BLaER1 treated with 17β-estradiol and CSF1 and Interleukin-3, amounts not matched to agents 10 nM and 100 nM (cell line): ENCODE measurements around the gene ITGAV.

Source experiments
- H3K27ac ChIP-seq, 11 experiments: shearing (Covaris generic); formaldehyde crosslinking; 2 replicates each; pipeline ENCODE4 v1.8.1; 2022
- H3K27me3 ChIP-seq, 11 experiments: shearing (Covaris generic); formaldehyde crosslinking; 2 replicates each; pipeline ENCODE4 v1.8.1; 2022
- H3K36me3 ChIP-seq, 11 experiments: shearing (Covaris generic); formaldehyde crosslinking; 2 replicates each; pipeline ENCODE4 v1.8.1; 2022
- H3K4me1 ChIP-seq, 10 experiments: shearing (Covaris generic); formaldehyde crosslinking; 2 replicates each; pipeline ENCODE4 v1.8.1; 2022
- H3K4me2 ChIP-seq, 11 experiments: shearing (Covaris generic); formaldehyde crosslinking; 2 replicates each; pipeline ENCODE4 v1.8.1; 2022
- H3K4me3 ChIP-seq, 10 experiments: shearing (Covaris generic); formaldehyde crosslinking; 2 replicates each; pipeline ENCODE4 v1.8.1; 2022
- H3K9ac ChIP-seq, 11 experiments: shearing (Covaris generic); formaldehyde crosslinking; 2 replicates each; pipeline ENCODE4 v1.8.1; 2022
- H3K9me3 ChIP-seq, 11 experiments: shearing (Covaris generic); formaldehyde crosslinking; replicated peaks in 1 of 11; 2 replicates each; pipeline ENCODE4 v1.8.1; 2022
- H4K20me1 ChIP-seq, 11 experiments: shearing (Covaris generic); formaldehyde crosslinking; 2 replicates each; pipeline ENCODE4 v1.8.1; 2022
- Cebpa-rat ChIP-seq, 11 experiments: shearing (Covaris generic); IDR thresholded peaks; 2 replicates each; pipeline ENCODE4 v1.8.1; 2022

ITGAV gene

GRCh38 chr2:186664385-186665043 is 74.7 kb downstream of the ITGAV start:
- Histone ChIP-seq H3K27me3 (no peaks in the 10 kb centered on the region), H3K4me2 (no peak overlapping the region), H4K20me1 (no peaks in the 10 kb centered on the region), H3K36me3 (peaks cover 52 to 85% (median 61%) of the 10 kb centered on the region in 11 experiments), H3K9ac (no peak overlapping the region), H3K27ac (no peak overlapping the region), H3K9me3 (no peaks in the 10 kb centered on the region), H3K4me3 (no peak overlapping the region), H3K4me1 (no peaks in the 10 kb centered on the region)
- no peak for TF ChIP-seq Cebpa-rat (IDR thresholded peaks at IDR 0.05)

GRCh38 chr2:186669146-186669545 is 79.3 kb downstream of the ITGAV start:
- H3K36me3 ChIP-seq, result peaks cover 81 to 100% (median 90%) of the 10 kb centered on the region in 11 experiments
- H4K20me1 ChIP-seq, result no peaks in the 10 kb centered on the region
- no peaks in the 10 kb centered on the region for H3K27me3 ChIP-seq
- H3K4me3 ChIP-seq, result no peak overlapping the region
- no peak for TF ChIP-seq Cebpa-rat (IDR thresholded peaks at IDR 0.05)
- H3K9ac ChIP-seq, result no peak overlapping the region
- H3K4me1 ChIP-seq, result no peaks in the 10 kb centered on the region
- H3K4me2 ChIP-seq, result no peak overlapping the region
- no peak overlapping the region for H3K27ac ChIP-seq
- peaks cover 24 to 37% (median 30%) of the 10 kb centered on the region in 11 experiments for H3K9me3 ChIP-seq

GRCh38 chr2:186670831-186671230 is 81.0 kb downstream of the ITGAV start:
- no peaks in the 10 kb centered on the region for H4K20me1 ChIP-seq
- no peak for TF ChIP-seq Cebpa-rat (IDR thresholded peaks at IDR 0.05)
- H3K4me1 ChIP-seq, result no peaks in the 10 kb centered on the region
- no peak overlapping the region for H3K9ac ChIP-seq
- peaks cover 24 to 37% (median 30%) of the 10 kb centered on the region in 11 experiments for H3K9me3 ChIP-seq
- H3K27me3 ChIP-seq, result no peaks in the 10 kb centered on the region
- no peak overlapping the region for H3K4me2 ChIP-seq
- H3K27ac ChIP-seq, result no peak overlapping the region
- peaks cover 83 to 100% (median 90%) of the 10 kb centered on the region in 11 experiments for H3K36me3 ChIP-seq
- H3K4me3 ChIP-seq, result no peak overlapping the region

- no peak overlapping the region for H3K9ac ChIP-seq
- no peaks in the 10 kb centered on the region for H3K27me3 ChIP-seq
- no peaks in the 10 kb centered on the region for H3K4me1 ChIP-seq
- H3K4me2 ChIP-seq, result no peak overlapping the region
- no peak overlapping the region for H3K27ac ChIP-seq
- H4K20me1 ChIP-seq, result no peaks in the 10 kb centered on the region
- no peak overlapping the region for H3K4me3 ChIP-seq
- H3K36me3 ChIP-seq, result peaks cover 66 to 86% (median 72%) of the 10 kb centered on the region in 11 experiments
- TF ChIP-seq Cebpa-rat (IDR thresholded peaks at IDR 0.05), result no peak
- H3K9me3 ChIP-seq, result peaks cover 24 to 36% (median 30%) of the 10 kb centered on the region in 11 experiments
Observed at GRCh38 chr2:186675380-186675779, 85.5 kb downstream of the ITGAV start.

- Histone ChIP-seq H3K27ac (no peak overlapping the region), H3K9me3 (peaks cover 26 to 48% (median 35%) of the 10 kb centered on the region in 11 experiments), H3K4me2 (no peak overlapping the region), H3K27me3 (no peaks in the 10 kb centered on the region), H3K9ac (no peak overlapping the region), H3K4me1 (no peaks in the 10 kb centered on the region), H4K20me1 (no peaks in the 10 kb centered on the region), H3K36me3 (peaks cover 0 to 27% (median 5%) of the 10 kb centered on the region in 11 experiments; a peak in 9 of 22 replicates), H3K4me3 (no peak overlapping the region)
- TF ChIP-seq Cebpa-rat (IDR thresholded peaks at IDR 0.05), result 0 out of 22 replicates have a peak, but pooled peaks of 1 of the 11 experiments have one; percentile 16
Observed at GRCh38 chr2:186683341-186683740, 93.5 kb downstream of the ITGAV start.

GRCh38 chr2:186687807-186688211 is 98.0 kb downstream of the ITGAV start:
- peak overlapping the region in 6 of 11 experiments; percentile 34 to 58 (median 46); a peak in 10 of 22 replicates for H3K27ac ChIP-seq
- no peak overlapping the region for H3K9ac ChIP-seq
- no peak overlapping the region for H3K4me2 ChIP-seq
- H3K36me3 ChIP-seq, result no peaks in the 10 kb centered on the region; a peak in 1 of 22 replicates
- H3K9me3 ChIP-seq, result peaks cover 35 to 63% (median 50%) of the 10 kb centered on the region in 11 experiments
- no peak overlapping the region for H3K4me3 ChIP-seq
- H3K4me1 ChIP-seq, result peaks cover 0 to 13% (median 3%) of the 10 kb centered on the region in 10 experiments; a peak in 2 of 20 replicates
- TF ChIP-seq Cebpa-rat (IDR thresholded peaks at IDR 0.05), result peak in 1 of 11 experiments; percentile 49; a peak in 1 of 22 replicates
- no peaks in the 10 kb centered on the region for H3K27me3 ChIP-seq
- H4K20me1 ChIP-seq, result no peaks in the 10 kb centered on the region

GRCh38 chr2:186688813-186689212 is 99.0 kb downstream of the ITGAV start:
- TF ChIP-seq Cebpa-rat (IDR thresholded peaks at IDR 0.05), result no peak
- peaks cover 0 to 3% (median 0%) of the 10 kb centered on the region in 11 experiments; a peak in 1 of 22 replicates for H3K27me3 ChIP-seq
- peak overlapping the region in 2 of 11 experiments; percentile 16 to 49; a peak in 2 of 22 replicates for H3K27ac ChIP-seq
- H3K9me3 ChIP-seq, result peaks cover 35 to 61% (median 50%) of the 10 kb centered on the region in 11 experiments
- no peaks in the 10 kb centered on the region for H4K20me1 ChIP-seq
- H3K4me2 ChIP-seq, result no peak overlapping the region
- no peaks in the 10 kb centered on the region; a peak in 1 of 22 replicates for H3K36me3 ChIP-seq
- no peak overlapping the region for H3K4me3 ChIP-seq
- peaks cover 0 to 16% (median 7%) of the 10 kb centered on the region in 10 experiments; a peak in 8 of 20 replicates for H3K4me1 ChIP-seq
- H3K9ac ChIP-seq, result no peak overlapping the region

GRCh38 chr2:186690786-186691185 is 100.9 kb downstream of the ITGAV start:
- Histone ChIP-seq H3K4me2 (peak overlapping the region in 5 of 11 experiments; percentile 1 to 28 (median 14); a peak in 5 of 22 replicates), H4K20me1 (no peaks in the 10 kb centered on the region), H3K27ac (no peak overlapping the region), H3K9me3 (peaks cover 32 to 48% (median 40%) of the 10 kb centered on the region in 11 experiments), H3K9ac (no peak overlapping the region), H3K27me3 (peaks cover 7 to 16% (median 13%) of the 10 kb centered on the region in 11 experiments; a peak in 13 of 22 replicates), H3K4me3 (no peak overlapping the region), H3K36me3 (no peaks in the 10 kb centered on the region; a peak in 1 of 22 replicates), H3K4me1 (peaks cover 12 to 26% (median 21%) of the 10 kb centered on the region in 10 experiments; a peak in 18 of 20 replicates)
- no peak for TF ChIP-seq Cebpa-rat (IDR thresholded peaks at IDR 0.05)

GRCh38 chr2:186691231-186691630 is 101.4 kb downstream of the ITGAV start:
- Histone ChIP-seq H3K4me2 (peak overlapping the region in 6 of 11 experiments; percentile 1 to 28 (median 14); a peak in 5 of 22 replicates), H4K20me1 (no peaks in the 10 kb centered on the region)
- TF ChIP-seq Cebpa-rat (IDR thresholded peaks at IDR 0.05), result no peak

More at GRCh38 chr2:186691231-186691630, 101.4 kb downstream of the ITGAV start:
- no peaks in the 10 kb centered on the region; a peak in 1 of 22 replicates for H3K36me3 ChIP-seq
- H3K4me1 ChIP-seq, result peaks cover 12 to 26% (median 21%) of the 10 kb centered on the region in 10 experiments; a peak in 18 of 20 replicates
- peaks cover 27 to 43% (median 36%) of the 10 kb centered on the region in 11 experiments for H3K9me3 ChIP-seq
- H3K27ac ChIP-seq, result no peak overlapping the region
- no peak overlapping the region for H3K9ac ChIP-seq
- H3K4me3 ChIP-seq, result no peak overlapping the region
- H3K27me3 ChIP-seq, result peaks cover 7 to 16% (median 13%) of the 10 kb centered on the region in 11 experiments; a peak in 13 of 22 replicates
